ENCODE results near the gene CTU2. TPM values are rescaled to one million over a fixed set of nuclear protein-coding genes. Genes with fewer than 3 reads are reported as not detected.
A peak's percentile ranks its signal among the peaks of the same experiment; 100 is the strongest.

Gene CTU2
- total RNA-seq, 1 donor from 2014 or later: 32.1 TPM

DNA sequence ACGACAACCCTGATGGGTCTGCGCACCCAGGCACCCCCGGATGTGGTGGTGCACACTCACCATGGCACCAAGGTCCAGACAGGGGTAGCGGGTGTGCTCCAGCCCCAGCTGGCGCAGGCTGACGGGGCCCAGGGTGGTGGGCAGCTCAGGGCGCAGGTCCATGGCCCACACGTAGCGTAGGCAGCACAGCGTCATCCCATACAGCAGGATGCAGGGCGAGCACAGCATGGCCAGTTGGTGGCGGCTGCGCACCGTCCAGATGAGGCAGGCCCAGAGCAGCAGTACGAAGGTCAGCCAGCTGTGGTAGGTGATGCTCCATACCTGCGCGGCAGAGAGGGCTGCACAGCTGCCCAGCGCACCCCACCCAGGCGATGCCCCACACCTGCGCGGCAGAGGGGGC lies 29.8 kb downstream of the CTU2 start:
- H3K9me3 Mint-ChIP-seq: no peaks in the 10 kb centered on the region
- H3K36me3 Mint-ChIP-seq (ENCODE audit: low read depth): no peaks in the 10 kb centered on the region
- H3K4me1 Mint-ChIP-seq: no peaks in the 10 kb centered on the region
- no peak overlapping the region for H3K4me3 Mint-ChIP-seq
- no peak overlapping the region for H3K27ac Mint-ChIP-seq (ENCODE audit: unreplicated experiment)
- no peak for DNase-seq (ENCODE audit: low read depth, low spot score)
- H3K27me3 Mint-ChIP-seq (ENCODE audit: low read depth): no peaks in the 10 kb centered on the region
- TF ChIP-seq, protein P1, sequence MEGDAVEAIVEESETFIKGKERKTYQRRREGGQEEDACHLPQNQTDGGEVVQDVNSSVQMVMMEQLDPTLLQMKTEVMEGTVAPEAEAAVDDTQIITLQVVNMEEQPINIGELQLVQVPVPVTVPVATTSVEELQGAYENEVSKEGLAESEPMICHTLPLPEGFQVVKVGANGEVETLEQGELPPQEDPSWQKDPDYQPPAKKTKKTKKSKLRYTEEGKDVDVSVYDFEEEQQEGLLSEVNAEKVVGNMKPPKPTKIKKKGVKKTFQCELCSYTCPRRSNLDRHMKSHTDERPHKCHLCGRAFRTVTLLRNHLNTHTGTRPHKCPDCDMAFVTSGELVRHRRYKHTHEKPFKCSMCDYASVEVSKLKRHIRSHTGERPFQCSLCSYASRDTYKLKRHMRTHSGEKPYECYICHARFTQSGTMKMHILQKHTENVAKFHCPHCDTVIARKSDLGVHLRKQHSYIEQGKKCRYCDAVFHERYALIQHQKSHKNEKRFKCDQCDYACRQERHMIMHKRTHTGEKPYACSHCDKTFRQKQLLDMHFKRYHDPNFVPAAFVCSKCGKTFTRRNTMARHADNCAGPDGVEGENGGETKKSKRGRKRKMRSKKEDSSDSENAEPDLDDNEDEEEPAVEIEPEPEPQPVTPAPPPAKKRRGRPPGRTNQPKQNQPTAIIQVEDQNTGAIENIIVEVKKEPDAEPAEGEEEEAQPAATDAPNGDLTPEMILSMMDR (conservative IDR thresholded peaks at IDR 0.05): no peak

DNA sequence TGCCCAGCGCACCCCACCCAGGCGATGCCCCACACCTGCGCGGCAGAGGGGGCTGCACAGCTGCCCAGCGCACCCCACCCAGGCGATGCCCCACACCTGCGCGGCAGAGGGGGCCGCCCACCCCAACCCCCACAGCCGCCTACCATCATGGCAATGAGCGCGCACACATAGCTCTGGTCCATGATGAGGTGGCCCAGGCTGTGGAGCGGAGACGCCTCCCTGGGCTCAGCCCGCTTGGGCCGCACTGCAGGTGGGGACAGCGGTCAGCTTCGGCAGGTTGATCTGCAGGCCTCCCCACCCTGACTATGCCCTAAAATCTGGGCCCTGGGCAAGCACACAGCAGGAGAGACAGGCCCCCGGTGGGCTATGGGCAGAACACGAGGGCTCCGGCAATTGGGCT lies 30.2 kb downstream of the CTU2 start:
- DNase-seq (ENCODE audit: low read depth, low spot score): no peak
- no peak overlapping the region for H3K4me3 Mint-ChIP-seq
- TF ChIP-seq, protein P1 (conservative IDR thresholded peaks at IDR 0.05): no peak
- H3K4me1 Mint-ChIP-seq: no peaks in the 10 kb centered on the region
- H3K27ac Mint-ChIP-seq (ENCODE audit: unreplicated experiment): no peak overlapping the region
- H3K36me3 Mint-ChIP-seq (ENCODE audit: low read depth): no peaks in the 10 kb centered on the region
- H3K9me3 Mint-ChIP-seq: no peaks in the 10 kb centered on the region
- no peaks in the 10 kb centered on the region for H3K27me3 Mint-ChIP-seq (ENCODE audit: low read depth)

DNA sequence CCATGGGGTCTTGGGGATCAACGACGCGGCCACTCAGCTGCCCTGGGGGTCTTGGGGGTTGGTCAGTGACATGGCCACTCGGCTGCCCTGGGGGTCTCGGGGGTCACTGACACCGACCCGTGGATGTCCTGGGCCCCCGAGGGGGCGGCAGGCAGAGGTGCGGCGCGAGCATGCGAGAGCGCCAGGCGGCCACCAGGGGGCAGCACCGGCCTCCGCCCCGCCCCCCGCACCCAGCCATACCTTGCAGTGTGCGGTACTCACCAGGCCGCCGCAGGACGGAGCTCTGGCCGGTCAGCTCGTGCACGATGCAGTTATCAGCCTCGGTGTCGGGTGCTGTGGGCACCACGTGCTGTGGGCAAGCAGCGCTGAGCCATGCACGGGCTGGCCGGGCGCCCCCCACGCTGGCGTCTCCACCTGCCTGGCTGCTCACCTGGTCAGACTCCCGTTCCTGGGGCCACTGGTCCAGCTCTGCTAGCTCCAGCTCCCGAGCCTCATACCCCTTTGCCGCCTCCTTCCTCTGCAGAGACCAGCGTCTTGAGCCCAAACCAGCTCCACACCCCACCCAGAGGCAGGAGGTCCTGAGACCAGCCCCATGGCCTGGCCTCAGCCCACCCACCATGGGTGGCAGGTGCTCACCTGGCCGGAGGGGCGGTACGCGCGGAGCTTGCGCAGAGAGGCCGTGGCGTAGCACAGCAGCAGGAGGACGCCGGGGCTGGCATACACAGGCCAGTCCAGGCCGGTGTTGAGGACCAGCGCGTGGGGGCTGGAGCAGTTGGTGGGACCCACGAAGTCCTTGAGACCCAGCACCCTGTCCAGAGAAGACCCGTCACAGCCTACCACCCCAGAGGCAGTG lies 31.2 kb downstream of the CTU2 start:
- Mint-ChIP-seq H3K27me3 (ENCODE audit: low read depth) (no peaks in the 10 kb centered on the region), H3K4me3 (no peak overlapping the region), H3K36me3 (ENCODE audit: low read depth) (no peaks in the 10 kb centered on the region), H3K9me3 (no peaks in the 10 kb centered on the region), H3K27ac (ENCODE audit: unreplicated experiment) (no peak overlapping the region), H3K4me1 (no peaks in the 10 kb centered on the region)
- peak; percentile 57 for DNase-seq (ENCODE audit: low read depth, low spot score)
- TF ChIP-seq, protein P1 (conservative IDR thresholded peaks at IDR 0.05): peak; percentile 97

DNA sequence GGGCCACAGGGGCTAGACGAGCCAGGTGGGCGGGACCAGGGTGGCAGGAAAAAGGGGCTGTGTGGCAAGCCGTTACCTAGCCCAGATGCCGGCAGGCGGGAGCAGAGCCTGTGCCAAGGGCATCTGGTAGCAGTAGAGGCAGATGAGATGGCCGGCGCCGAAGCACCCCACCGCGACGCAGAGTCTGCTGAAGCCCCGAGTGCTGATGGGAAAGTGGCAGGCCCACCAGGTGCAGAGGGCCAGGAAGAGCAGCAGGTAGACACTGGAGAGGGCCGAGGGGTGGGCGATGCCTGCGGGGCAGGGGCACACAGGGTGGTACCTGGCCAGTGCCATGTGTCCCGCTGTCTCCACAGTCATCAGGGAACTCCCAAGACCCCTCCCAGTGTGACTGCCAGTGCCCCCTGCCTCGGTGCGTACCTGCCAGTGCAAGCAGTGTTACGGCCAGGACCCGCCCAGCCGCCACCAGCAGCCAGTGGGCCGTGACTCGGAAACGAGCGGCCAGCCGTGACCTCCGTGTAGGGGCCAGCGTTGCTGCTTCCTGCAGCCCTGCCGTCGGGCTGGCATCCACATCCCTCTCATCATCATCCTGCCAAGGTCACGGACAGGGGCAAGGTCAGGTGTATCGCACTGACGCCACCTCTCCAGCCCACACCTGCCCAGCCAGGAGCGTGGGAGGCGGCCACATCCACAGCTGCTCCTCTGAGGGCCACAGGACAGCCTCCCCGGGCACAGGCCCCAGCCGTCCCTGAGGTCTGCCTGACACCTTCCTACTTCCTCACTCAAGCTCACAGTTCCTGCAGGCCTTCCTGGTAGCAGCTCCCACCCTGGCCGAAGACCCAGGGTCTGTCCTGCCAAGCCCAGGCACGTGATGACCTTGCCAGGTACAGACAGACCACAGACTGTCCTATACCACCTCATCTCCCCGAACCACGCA lies 32.1 kb downstream of the CTU2 start:
- Mint-ChIP-seq H3K27me3 (ENCODE audit: low read depth) (no peaks in the 10 kb centered on the region), H3K4me1 (no peaks in the 10 kb centered on the region), H3K9me3 (no peaks in the 10 kb centered on the region), H3K4me3 (no peak overlapping the region), H3K27ac (ENCODE audit: unreplicated experiment) (no peak overlapping the region), H3K36me3 (ENCODE audit: low read depth) (no peaks in the 10 kb centered on the region)
- no peak for DNase-seq (ENCODE audit: low read depth, low spot score)
- TF ChIP-seq, protein P1 (conservative IDR thresholded peaks at IDR 0.05): no peak

DNA sequence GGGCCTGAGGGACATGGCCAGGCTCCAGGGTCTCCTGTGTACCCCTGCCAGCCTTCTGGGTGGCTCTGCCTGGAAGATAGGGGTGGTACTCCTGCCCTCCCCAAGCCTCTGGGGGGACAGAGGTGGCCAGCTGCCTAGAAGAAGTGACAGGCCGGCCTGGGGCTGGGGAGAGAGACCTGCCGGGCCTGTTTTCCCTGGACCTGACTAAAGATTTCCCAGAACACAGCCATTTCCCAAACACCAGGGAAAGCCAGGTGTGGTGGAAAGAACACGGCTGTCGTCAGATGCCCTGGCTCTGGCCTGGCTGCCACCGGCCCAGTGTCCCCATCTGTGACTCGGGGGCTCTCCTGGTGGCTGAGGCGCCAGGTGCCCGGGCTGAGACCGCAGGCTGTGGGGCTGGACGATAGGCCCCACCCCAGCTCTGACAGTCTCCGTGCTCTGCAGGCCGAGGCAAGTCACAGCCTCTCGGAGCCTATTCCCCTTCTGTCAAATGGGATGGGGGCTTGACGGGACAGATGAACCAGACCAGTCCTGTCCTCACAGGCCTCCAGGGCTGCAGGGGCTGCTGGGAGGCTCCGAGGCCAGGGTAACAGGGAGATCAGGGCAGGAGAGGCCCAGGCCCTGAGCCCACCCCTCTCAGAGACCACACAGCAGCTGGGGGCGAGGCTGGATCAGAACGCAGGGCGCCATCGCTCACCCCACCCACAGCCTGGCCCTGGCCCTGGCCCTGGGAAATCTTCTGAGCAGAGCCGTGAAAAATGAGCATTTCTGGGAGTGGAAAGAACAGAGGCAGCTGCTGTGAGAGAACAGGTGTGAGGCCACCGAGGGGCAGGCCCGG lies 33.1 kb downstream of the CTU2 start:
- Mint-ChIP-seq H3K27ac (ENCODE audit: unreplicated experiment) (no peak overlapping the region), H3K9me3 (no peaks in the 10 kb centered on the region)

More for the DNA sequence above, 33.1 kb downstream of the CTU2 start:
- Mint-ChIP-seq H3K4me3 (no peak overlapping the region), H3K36me3 (ENCODE audit: low read depth) (no peaks in the 10 kb centered on the region), H3K27me3 (ENCODE audit: low read depth) (no peaks in the 10 kb centered on the region), H3K4me1 (no peaks in the 10 kb centered on the region)
- DNase-seq (ENCODE audit: low read depth, low spot score): no peak
- TF ChIP-seq, protein P1 (conservative IDR thresholded peaks at IDR 0.05): no peak
